HG02571 (cell line): ENCODE measurements around the gene TMEM184A.
"Not testable (repeated sequence)": the region's sequence is repeated elsewhere in the genome, so short reads cannot be mapped to it uniquely, and the experiment has no call there.

ENCODE experiments used
- ATAC-seq: cut with Tn5 transposase; IDR thresholded peaks from one replicate; pipeline ENCODE4 v1.9.1; 2021; ENCODE audit warnings: mild to moderate bottlenecking, moderate library complexity; ENCODE audit not compliant: unreplicated experiment

TMEM184A gene

GRCh38 chr7:1529383-1530116 lies 26.5 kb downstream of the TMEM184A start:
- ATAC-seq = no peak

DNA sequence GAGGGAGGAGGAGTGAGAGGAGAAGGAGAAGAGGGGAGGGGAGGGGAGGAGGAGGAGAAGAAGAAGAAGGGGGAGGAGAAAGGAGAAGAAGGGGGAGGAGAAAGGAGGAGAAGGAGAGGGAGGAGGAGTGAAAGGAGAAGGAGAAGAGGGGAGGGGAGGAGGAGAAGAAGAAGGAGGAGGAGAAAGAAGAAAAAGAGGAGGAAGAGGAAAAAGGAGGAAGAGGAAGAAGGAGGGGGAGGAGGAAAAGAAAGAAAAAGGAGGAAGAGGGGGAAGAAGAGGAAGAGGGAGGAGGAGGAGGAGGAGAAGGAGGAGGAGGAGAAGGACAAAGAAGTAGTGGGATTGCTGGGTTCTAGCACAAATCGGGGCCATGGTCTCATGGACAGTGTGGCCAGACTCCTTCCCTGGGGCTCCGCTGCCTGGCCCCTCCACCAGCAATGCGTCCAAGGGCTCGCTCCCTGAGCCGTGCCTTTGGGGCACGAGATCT lies 29.7 kb downstream of the TMEM184A start:
- no peak for ATAC-seq

GRCh38 chr7:1525409-1525808 lies 30.6 kb downstream of the TMEM184A start:
- no peak for ATAC-seq

DNA sequence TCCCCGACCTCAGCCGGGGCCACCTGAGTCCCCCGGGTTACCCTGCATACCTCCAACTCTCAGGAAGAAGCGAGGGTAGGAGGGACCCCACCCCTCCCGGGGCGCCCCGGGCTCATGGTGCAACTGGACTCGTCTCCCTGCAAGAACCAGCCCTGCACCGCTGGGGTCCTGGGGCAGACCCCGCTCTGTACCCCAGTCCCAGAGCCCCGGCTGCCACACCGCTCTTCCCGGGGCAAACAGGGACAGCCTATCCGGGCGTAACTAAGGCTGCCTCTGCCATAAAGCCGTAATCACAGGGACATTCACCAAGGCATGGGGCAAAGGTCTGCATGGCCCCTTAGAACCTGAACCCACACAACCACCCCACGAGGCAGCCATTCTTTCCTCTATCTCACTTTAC lies 32.2 kb downstream of the TMEM184A start:
- ATAC-seq = no peak

GRCh38 chr7:1523208-1523607 lies 32.8 kb downstream of the TMEM184A start:
- no peak for ATAC-seq

DNA sequence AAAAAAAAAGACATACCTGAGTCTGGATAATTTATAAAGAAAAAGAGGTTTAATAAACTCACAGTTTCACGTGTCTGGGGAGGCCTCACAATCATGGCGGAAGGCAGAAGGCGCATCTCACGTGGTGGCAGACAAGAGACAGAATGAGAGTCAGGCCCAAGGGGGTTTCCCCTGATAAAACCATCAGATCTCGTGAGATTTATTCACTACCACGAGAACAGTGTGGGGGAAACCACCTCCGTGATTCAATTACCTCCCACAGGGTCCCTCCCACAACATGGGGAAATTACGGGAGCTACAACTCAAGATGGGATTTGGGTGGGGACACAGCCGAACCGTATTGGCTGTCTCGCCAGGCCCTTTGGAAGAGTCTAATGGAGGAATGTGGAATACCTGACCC lies 34.5 kb downstream of the TMEM184A start:
- no peak for ATAC-seq

DNA sequence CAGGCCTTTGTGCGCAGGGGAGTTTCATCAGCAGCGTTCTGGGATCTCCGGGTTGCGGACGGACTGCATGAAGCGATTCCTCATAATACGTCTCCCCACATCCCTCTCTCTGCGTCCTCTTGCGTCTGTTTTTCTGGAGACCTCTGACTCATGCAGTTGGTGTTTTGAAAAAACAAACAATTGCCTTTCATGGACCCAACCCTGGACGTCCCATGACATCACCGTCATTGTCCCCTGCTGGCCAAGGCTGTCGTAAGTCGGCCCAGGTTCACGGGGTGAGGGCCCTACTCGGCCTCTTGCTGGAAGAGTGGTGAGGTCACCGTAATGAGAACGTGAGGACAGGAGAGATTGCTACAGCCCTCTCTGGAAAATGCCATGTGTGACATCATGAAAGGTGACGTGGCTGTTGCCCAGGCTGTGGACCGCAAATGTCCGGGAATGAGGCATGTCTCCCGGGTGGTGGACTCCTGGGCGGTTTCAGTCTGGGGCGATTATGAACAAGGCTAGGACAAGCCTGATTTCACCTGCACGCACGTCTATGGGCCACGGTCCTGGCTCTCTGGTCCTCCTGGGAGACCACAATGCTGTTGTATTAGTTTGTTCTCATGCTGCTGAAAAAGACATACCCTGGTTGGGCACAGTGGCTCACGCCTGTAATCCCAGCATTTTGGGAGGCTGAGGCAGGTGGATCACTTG lies 35.3 kb downstream of the TMEM184A start:
- no peak for ATAC-seq

- not testable (repeated sequence) for ATAC-seq
Observed at GRCh38 chr7:1519322-1519922, 36.6 kb downstream of the TMEM184A start.

DNA sequence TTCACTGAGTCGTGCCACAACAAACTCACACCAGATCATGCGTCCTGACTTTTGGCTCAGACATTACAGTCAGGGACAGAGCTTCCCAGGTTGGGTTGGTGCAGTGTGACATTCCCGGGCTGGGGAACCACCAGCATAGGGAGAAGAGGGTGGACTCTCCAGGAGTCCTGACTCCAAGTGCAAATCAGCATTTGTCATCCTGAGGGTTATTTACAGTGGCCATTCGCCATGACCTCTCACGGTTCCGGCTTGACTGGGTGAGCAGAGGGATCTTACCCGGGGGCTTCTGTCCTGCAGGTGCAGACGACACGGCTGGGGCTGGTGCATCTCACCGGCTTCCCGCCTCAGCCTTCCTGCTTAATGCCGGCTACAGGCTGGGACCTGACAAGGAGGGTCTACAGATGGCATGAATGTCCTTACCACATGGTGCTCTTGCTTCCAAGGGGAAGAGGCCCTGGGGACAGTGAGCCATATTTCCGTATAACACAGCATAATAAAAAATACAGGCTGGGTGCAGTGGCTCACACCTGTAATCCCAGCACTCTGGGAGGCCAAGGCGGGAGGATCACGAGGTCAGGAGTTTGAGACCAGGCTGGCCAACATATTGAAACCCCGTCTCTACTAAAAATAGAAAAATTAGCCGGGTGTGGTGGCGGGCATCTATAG lies 39.3 kb downstream of the TMEM184A start:
- no peak for ATAC-seq

DNA sequence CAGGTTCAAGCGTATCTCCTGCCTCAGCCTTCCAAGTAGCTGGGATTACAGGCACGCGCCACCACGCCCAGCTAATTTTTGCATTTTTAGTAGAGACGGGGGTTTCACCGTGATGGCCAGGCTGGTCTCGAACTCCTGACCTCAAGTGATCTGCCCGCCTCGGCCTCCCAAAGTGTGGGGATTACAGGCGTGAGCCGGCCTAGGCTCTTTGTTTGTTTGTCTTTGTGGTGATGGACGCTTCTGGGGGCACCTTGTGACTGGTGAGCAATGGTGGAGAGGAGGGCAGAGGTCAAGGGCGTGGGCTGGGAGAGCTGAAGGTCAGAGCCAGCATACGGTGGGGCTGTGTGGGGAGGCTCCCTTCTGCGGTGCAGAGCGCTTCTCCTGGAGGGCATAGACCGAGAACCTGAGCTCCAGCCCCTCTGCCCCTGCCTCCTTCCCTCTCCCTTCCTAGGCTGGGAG lies 40.5 kb downstream of the TMEM184A start:
- not testable (repeated sequence) for ATAC-seq

DNA sequence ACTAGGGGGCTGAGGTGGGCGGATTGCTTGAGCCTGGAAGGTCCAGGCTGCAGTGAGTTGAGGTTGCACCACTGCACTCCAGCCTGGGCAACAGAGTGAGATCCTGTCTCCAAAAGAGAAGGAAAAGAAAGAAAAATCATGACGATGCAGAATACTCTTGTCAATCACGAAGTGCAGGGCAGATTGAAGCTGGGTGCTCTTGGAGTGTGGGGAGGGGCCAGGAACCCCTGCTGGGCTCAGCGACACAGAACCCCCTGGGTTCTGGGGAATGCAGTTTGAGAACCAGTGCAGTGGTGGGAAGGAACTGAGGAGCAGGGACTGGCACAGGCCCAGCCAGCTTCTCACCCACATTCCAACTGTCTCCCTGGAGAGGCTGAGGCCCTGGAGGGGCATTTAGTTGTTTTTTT lies 41.0 kb downstream of the TMEM184A start:
- ATAC-seq = no peak

GRCh38 chr7:1514407-1514806 lies 41.6 kb downstream of the TMEM184A start:
- no peak for ATAC-seq

DNA sequence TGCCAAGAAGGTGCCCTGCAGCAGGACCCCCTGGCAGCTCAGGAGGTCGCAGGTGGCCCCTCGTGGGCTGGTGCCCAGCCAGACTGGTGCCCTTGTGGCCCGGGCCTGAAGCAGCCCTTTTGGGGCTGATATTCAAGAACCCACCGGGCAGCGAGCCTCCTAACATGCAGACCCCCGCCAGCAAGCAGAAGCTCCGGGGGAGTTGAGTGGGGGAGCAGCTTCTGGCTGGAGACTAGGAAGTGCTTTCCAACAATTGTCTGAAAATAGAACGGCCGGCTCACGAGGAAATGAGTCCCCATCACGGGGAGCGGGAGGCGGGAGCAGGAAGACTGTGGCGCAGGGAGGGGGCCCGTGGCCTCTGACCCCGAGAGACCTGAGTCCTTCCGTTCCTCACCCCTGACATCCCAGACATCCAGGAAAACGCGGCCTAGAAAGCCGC lies 42.3 kb downstream of the TMEM184A start:
- ATAC-seq = no peak

- ATAC-seq = no peak
Observed at GRCh38 chr7:1512781-1513656, 43.0 kb downstream of the TMEM184A start.

DNA sequence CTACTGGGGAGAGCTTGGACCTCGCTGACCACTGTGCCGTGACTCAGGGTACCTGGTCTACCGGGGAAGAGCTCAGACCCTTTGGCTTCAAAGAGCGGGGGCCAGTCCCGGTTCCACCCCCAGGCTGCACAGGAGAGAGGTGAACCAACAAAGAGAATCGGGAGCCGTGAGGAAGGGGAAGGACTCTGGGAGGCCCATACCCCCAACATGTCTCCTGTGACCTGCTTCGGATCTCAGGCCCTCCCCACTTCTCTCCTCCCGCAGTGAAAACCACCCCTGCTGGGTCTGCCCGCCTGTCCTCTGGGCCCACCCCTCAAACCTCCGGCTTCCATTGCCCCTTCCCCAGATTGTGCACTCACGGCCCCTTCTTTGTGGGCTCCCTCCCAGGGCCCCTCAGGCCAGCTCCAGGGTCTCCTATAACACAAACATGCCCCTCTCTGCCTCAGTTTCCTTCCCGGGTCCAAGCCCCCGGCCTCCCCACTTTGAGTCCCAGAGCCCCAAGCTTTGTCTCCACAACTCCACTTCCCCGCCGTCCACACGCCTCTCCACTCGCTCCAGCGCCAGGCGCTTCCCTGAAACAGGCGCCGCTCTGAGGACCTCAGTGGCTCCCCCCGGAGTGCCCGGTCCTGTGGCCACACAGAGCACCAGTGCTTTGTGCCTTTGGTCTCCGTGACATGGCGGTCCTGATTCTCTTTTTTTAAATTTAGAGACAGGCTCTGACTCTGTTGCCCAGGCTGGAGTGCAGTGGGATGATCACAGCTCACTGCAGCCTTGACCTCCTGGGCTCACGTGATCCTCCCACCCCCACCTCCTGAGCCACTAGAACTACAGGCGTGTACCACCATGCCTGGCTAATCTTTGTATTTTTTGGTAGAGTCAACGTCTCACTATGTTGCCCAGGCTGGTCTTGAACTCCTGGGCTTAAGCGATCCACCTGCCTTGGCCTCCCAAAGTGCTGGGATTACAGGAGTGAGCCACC lies 44.3 kb downstream of the TMEM184A start:
- ATAC-seq = no peak

GRCh38 chr7:1510780-1511154 lies 45.2 kb downstream of the TMEM184A start:
- no peak for ATAC-seq

GRCh38 chr7:1509226-1509625 lies 46.8 kb downstream of the TMEM184A start:
- no peak for ATAC-seq

GRCh38 chr7:1508277-1508758 lies 47.7 kb downstream of the TMEM184A start:
- no peak for ATAC-seq
